GM12878 (cell line): ENCODE data around the gene KIRREL3. TPM values are rescaled to one million over a fixed set of nuclear protein-coding genes. Genes with fewer than 3 reads are reported as not detected.

Source experiments
- ATAC-seq: fragments of 200-7000 bp; cut with Tn5 transposase; 3 replicates; pipeline ENCODE4 v1.9.1; 2020; ENCODE audit warnings: mild to moderate bottlenecking, moderate library complexity
- BruUV-seq: library from RNA; stranded (reverse); fragments of 400-500 nt; replicated peaks from 2 replicates; lab custom pipeline; 2021; lab: Mats Ljungman, UMichigan
- CTCF ChIA-PET: fragments of 300-600 bp; sonication (Branson Sonifier 250); formaldehyde crosslinking; extraction: SDS; loops from one replicate; lab custom pipeline; 2021; ENCODE audit warnings: inconsistent platforms; lab: Yijun Ruan, JAX
- POLR2A ChIA-PET: fragments of 350-600 bp; formaldehyde crosslinking; extraction: SDS; loops from one replicate; lab custom pipeline; 2021; ENCODE audit warnings: inconsistent platforms; lab: Charles Lee
- RAD21 ChIA-PET: fragments of 300-600 bp; sonication (Branson Sonifier 250); formaldehyde crosslinking; loops from one replicate; lab custom pipeline; 2023; ENCODE audit warnings: antibody characterized with exemption; ENCODE audit not compliant: unreplicated experiment; lab: Charles Lee
- SMC1A ChIA-PET: fragments of 300-600 bp; sonication (Branson Sonifier 250); formaldehyde crosslinking; loops from one replicate; lab custom pipeline; 2023; ENCODE audit not compliant: unreplicated experiment, uncharacterized antibody; lab: Charles Lee
- DNase-seq: peaks from one replicate; pipeline ENCODE4 v3.0.0-alpha.2; 2011; ENCODE audit warnings: low read depth, low spot score
- FAIRE-seq: peaks from 3 replicates; lab custom pipeline; 2011; peaks lifted over from hg19 to GRCh38; lab: Jason Lieb, UNC
- H2AFZ ChIP-seq: 2 replicates; pipeline ENCODE4 v1.6.0; 2011; ENCODE audit warnings: low read depth, low read length, control low read depth; ENCODE audit not compliant: control insufficient read depth
- H3K27ac ChIP-seq: 2 replicates; pipeline ENCODE4 v1.5.1; 2011; ENCODE audit warnings: control low read depth; ENCODE audit not compliant: control insufficient read depth, insufficient read depth
- H3K27me3 ChIP-seq, 2 experiments: replicated peaks in 1 of 2; 2 replicates each; pipeline versions ENCODE4 v1.6.0 to v1.6.1; 2011; ENCODE audit warnings: low read length in 1 of 2; ENCODE audit not compliant: control insufficient read depth in 2 of 2, insufficient read depth in 2 of 2
- H3K36me3 ChIP-seq, 2 experiments: 2 replicates each; pipeline ENCODE4 v1.5.1; 2011; ENCODE audit warnings: low read length in 1 of 2; ENCODE audit not compliant: control insufficient read depth in 2 of 2, insufficient read depth in 2 of 2
- H3K4me1 ChIP-seq: 2 replicates; pipeline ENCODE4 v1.6.1; 2011; ENCODE audit warnings: mild to moderate bottlenecking, low read length, moderate library complexity, mixed read lengths; ENCODE audit not compliant: control insufficient read depth, insufficient read depth
- H3K4me2 ChIP-seq: 2 replicates; pipeline ENCODE4 v1.6.0; 2011; ENCODE audit warnings: control low read depth; ENCODE audit not compliant: control insufficient read depth, insufficient read depth
- H3K4me3 ChIP-seq: fragments of 200-600 bp; sonication (generic); 2 replicates; pipeline ENCODE4 v1.5.1; 2016
- H3K79me2 ChIP-seq: 2 replicates; pipeline ENCODE4 v1.6.0; 2011; ENCODE audit warnings: low read length; ENCODE audit not compliant: control insufficient read depth, insufficient read depth
- H3K9ac ChIP-seq: 2 replicates; pipeline ENCODE4 v1.8.0; 2011; ENCODE audit warnings: low read length, control low read depth, mixed read lengths; ENCODE audit not compliant: control insufficient read depth, insufficient read depth
- H3K9me3 ChIP-seq: replicated peaks from 3 replicates; pipeline ENCODE4 v1.5.1; 2011; ENCODE audit warnings: mild to moderate bottlenecking, low read length; ENCODE audit not compliant: control insufficient read depth, insufficient read depth
- H4K20me1 ChIP-seq: 2 replicates; pipeline ENCODE4 v1.6.0; 2011; ENCODE audit not compliant: control insufficient read depth, insufficient read depth
- MYB ChIP-seq: fragments of 150-350 bp; IDR thresholded peaks from 2 replicates; pipeline ENCODE4 v1.6.1; 2014; ENCODE audit warnings: mild to moderate bottlenecking, low read depth, low read length, borderline replicate concordance
- POLR2AphosphoS5 ChIP-seq: IDR thresholded peaks from 2 replicates; pipeline ENCODE4 v1.6.1; 2011; ENCODE audit warnings: mild to moderate bottlenecking, low read length, inconsistent platforms
- RAD51 ChIP-seq: fragments of 450-650 bp; IDR thresholded peaks from 2 replicates; pipeline ENCODE4 v1.6.1; 2016; ENCODE audit warnings: moderate library complexity, mild to moderate bottlenecking, inconsistent platforms
- TBL1XR1 ChIP-seq: IDR thresholded peaks from 2 replicates; pipeline ENCODE4 v1.6.1; 2012; ENCODE audit warnings: low read depth, low read length, improper control_type of control experiment
- ZBED1 ChIP-seq: IDR thresholded peaks from 2 replicates; pipeline ENCODE4 v1.6.1; 2016; ENCODE audit warnings: borderline replicate concordance
- ZNF207 ChIP-seq: fragments of 450-650 bp; IDR thresholded peaks from 2 replicates; pipeline ENCODE4 v1.6.1; 2014; ENCODE audit warnings: antibody characterized with exemption, mild to moderate bottlenecking, borderline replicate concordance
- ZZZ3 ChIP-seq: IDR thresholded peaks from 2 replicates; pipeline ENCODE4 v1.6.1; 2011; ENCODE audit warnings: low read depth; ENCODE audit not compliant: control insufficient read depth, insufficient read length
- WGBS: methylation state at CpG from one replicate; pipeline ENCODE4 v1.1.6; 2016; ENCODE audit warnings: low lambda C conversion rate; ENCODE audit not compliant: insufficient replicate concordance, insufficient coverage; ENCODE audit errors: missing lambda C conversion rate; 5-methylcytosine and 5-hydroxymethylcytosine counted together
- in situ Hi-C: fragments of 300-500 bp; cut with MboI; formaldehyde crosslinking; loops from 9 replicates; pipeline ENCODE4 v1.14.3; 2018; ENCODE audit warnings: mixed read lengths
- intact Hi-C: fragments of 100-400 bp; cut with micrococcal nuclease; formaldehyde crosslinking; loops from one replicate; pipeline ENCODE4 v1.14.2; 2022; ENCODE audit not compliant: unreplicated experiment
- polyA plus RNA-seq, 11 experiments: library from polyadenylated mRNA; depleted of rRNA in 4 of 11; unstranded in 6 of 11; stranded (reverse) in 5 of 11; fragments of >200 nt; fragmentation: Nextera tagmentation in 4 of 11; fragmentation: Illumina TruSeq in 1 of 11; extraction: Ambion mirVana in 4 of 11; extraction: Trizol in 1 of 11; gene quantifications; 1 replicate in 1 of 11; 2 replicates in 10 of 11; pipeline versions ENCODE4 v1.2.1 to v1.2.3, GENCODE V29; 2011 to 2016; ENCODE audit warnings: inconsistent platforms in 2 of 11, missing spikeins in 2 of 11, low read depth in 1 of 11
- total RNA-seq, 4 experiments: library from RNA; depleted of rRNA in 3 of 4; stranded (reverse); fragments of >200 nt in 3 of 4; fragmentation: Illumina TruSeq in 1 of 4; extraction: Trizol in 1 of 4; gene quantifications; 2 replicates each; pipeline versions ENCODE4 v1.2.1 to v1.2.3, GENCODE V29; 2013 to 2021
- TF ChIP-seq, protein P1 (sequence below): IDR thresholded peaks from 2 replicates; pipeline ENCODE4 v1.6.1; 2011; ENCODE audit warnings: mild to moderate bottlenecking, low read depth, low read length, moderate library complexity; ENCODE audit not compliant: insufficient replicate concordance

Gene KIRREL3
- total and polyA plus RNA-seq, 10 of the 15 experiments (the other 5 are each of a cell fraction or from before 2014, with no cell fraction given), result under 0.01 TPM; not detected in 9

DNA sequence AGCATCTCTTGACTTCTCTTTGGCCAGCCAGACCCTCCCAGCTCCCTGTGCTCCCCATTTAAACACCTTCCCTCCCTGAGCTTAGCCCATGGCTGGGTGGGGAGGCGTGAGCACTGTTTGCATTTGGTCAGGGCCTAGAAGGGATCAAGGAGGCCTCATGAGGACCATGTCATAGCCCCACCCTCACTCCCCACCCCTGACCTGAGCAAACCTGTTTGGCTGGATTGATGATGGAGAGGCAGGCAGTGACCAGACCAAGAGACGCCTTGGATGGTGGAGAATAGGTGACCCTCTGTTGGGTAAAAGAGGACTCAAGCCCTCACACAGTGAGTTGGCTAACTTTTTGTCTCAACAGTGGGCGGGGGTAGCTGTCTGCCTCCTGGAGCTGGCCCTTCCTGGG is 595.2 kb downstream of the KIRREL3 start:
- Histone ChIP-seq H4K20me1 (no peaks in the 10 kb centered on the region; the same call in 1 of the 2 replicates), H3K4me2 (no peak overlapping the region)
- BruUV-seq, result no TSS peak
- POLR2A ChIA-PET, result no interaction called here
- FAIRE-seq (no peak), DNase-seq (no peak), ATAC-seq (no peak)
- SMC1A ChIA-PET, result no interaction called here
- RAD21 ChIA-PET, result no interaction called here
- no peak for TF ChIP-seq ZZZ3
- TF ChIP-seq, protein P1, sequence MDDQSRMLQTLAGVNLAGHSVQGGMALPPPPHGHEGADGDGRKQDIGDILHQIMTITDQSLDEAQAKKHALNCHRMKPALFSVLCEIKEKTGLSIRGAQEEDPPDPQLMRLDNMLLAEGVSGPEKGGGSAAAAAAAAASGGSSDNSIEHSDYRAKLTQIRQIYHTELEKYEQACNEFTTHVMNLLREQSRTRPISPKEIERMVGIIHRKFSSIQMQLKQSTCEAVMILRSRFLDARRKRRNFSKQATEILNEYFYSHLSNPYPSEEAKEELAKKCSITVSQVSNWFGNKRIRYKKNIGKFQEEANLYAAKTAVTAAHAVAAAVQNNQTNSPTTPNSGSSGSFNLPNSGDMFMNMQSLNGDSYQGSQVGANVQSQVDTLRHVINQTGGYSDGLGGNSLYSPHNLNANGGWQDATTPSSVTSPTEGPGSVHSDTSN, result no peak
- TF ChIP-seq ZNF207, result no peak
- TF ChIP-seq POLR2AphosphoS5, result no peak
- no peak for TF ChIP-seq RAD51
- TF ChIP-seq TBL1XR1, result no peak
- no peak for TF ChIP-seq ZBED1
- no peak for TF ChIP-seq MYB
- TF ChIP-seq, all 136 proteins: peak for 0
- Histone ChIP-seq H3K4me3 (no peak overlapping the region), H3K9me3 (no peaks in the 10 kb centered on the region; the same call in 2 of the 3 replicates), H3K9ac (no peak overlapping the region), H2AFZ (no peak overlapping the region), H3K36me3 (no peaks in the 10 kb centered on the region), H3K27ac (no peak overlapping the region), H3K4me1 (peaks cover 3% of the 10 kb centered on the region; the same call in 1 of the 2 replicates), H3K27me3 (no peaks in the 10 kb centered on the region), H3K79me2 (no peaks in the 10 kb centered on the region)
- in situ Hi-C loops, result no loop called here
- 15% methylated on average over 3 of the region's 3 CpGs for WGBS
- intact Hi-C loops, result no loop called here
- CTCF ChIA-PET, result no interaction called here
